Pancreas (tissue), 10 donors: ENCODE results near the gene PDILT. TPM values are rescaled to one million over a fixed set of nuclear protein-coding genes. Genes with fewer than 3 reads are reported as not detected.
A peak's percentile ranks its signal among the peaks of the same experiment; 100 is the strongest.
"Not testable (repeated sequence)": the region's sequence is repeated elsewhere in the genome, so short reads cannot be mapped to it uniquely, and the experiment has no call there.

Experiments used
- ATAC-seq, 4 donors: fragments of 200-7000 bp; cut with Tn5 transposase; one replicate each; pipeline versions ENCODE4 v1.8.0 to v1.9.1; 2020; ENCODE audit warnings: mild to moderate bottlenecking in 4 of 4, moderate library complexity in 4 of 4
- DNase-seq, 6 donors: peaks; one replicate each; pipeline ENCODE4 v3.0.0-alpha.2; 2020
- FAIRE-seq: peaks from 2 replicates; lab custom pipeline; 2012; peaks lifted over from hg19 to GRCh38; lab: Jason Lieb, UNC
- H3K27ac ChIP-seq, 4 donors: fragments of 200-600 bp; sonication (generic); 1 replicate in 3 of 4; 2 replicates in 1 of 4; pipeline versions ENCODE4 v1.5.0 to v1.8.0; 2020
- H3K27me3 ChIP-seq, 4 donors: fragments of 200-600 bp; one replicate each; pipeline ENCODE4 v1.8.0; 2021
- H3K36me3 ChIP-seq, 3 donors: fragments of 200-600 bp; sonication (generic) in 1 of 3; one replicate each; pipeline versions ENCODE4 v1.5.0 to v1.8.0; 2020 to 2021
- H3K4me1 ChIP-seq, 3 donors: fragments of 200-600 bp; one replicate each; pipeline ENCODE4 v1.8.0; 2021
- H3K4me3 ChIP-seq, 4 donors: fragments of 200-600 bp; sonication (generic) in 2 of 4; one replicate each; pipeline versions ENCODE4 v1.5.0 to v1.8.0; 2020 to 2021
- H3K9me3 ChIP-seq, 4 donors: fragments of 200-600 bp; one replicate each; pipeline ENCODE4 v1.8.0; 2021
- WGBS, 2 donors: extraction: QIAGEN DNeasy Blood & Tissue Kit; methylation state at CpG; one replicate each; pipeline ENCODE4 v1.1.7; 2013; 5-methylcytosine and 5-hydroxymethylcytosine counted together
- intact Hi-C, 3 donors: fragments of 100-400 bp; cut with DNase I; formaldehyde crosslinking; loops; one replicate each; pipeline versions ENCODE4 v1.11.1 to v1.14.2; 2022
- polyA plus RNA-seq, 2 donors: library from polyadenylated mRNA; stranded (reverse); fragments of 200-250 nt; gene quantifications; one replicate each; pipeline ENCODE4 v1.2.3, GENCODE V29; 2013
- total RNA-seq, 6 donors: library from RNA; stranded (reverse); fragmentation: NEBNext Ultra II Directional in 4 of 6; extraction: Animal tissue kit (Norgen Biotek cat#: 25700) in 4 of 6; gene quantifications; one replicate each; pipeline versions ENCODE4 v1.2.1 to v1.2.4, GENCODE V29; 2021 to 2023
- TF ChIP-seq, protein P1 (sequence below), 4 donors: fragments of 200-600 bp; sonication (generic) in 3 of 4; IDR thresholded peaks; one replicate each; pipeline versions ENCODE4 v1.5.0 to v1.8.0; 2021; ENCODE audit warnings: antibody characterized with exemption in 4 of 4
- donor health status: healthy with polysubstance abuse.
- donor health status: DM: no; HTN: no; CAD: no; lungs with moderate emphysema.
- donor health status: DM: no; HTN: no; CAD: no.
- donor health status: control.
- donor health status: control.
- donor health status: Bipolar disorder and iron deficiency.
- donor health status: DM: yes; HTN: yes; CAD: no.
- donor health status: DM: no; HTN: no; CAD: no.
- donor health status: DM: no; HTN: no; CAD: no.
- donor health status: DM: yes; HTN: yes; CAD: no.

The PDILT gene
- total and polyA plus RNA-seq, 8 donors = not detected

- ATAC-seq = peak in 2 of 4 donors; percentile 0 to 1
- Histone ChIP-seq H3K4me1 (peaks cover 0 to 7% (median 0%) of the 10 kb centered on the region in 3 donors), H3K27ac (peak overlapping the region in 3 of 4 donors; percentile 86 to 97 (median 88)), H3K36me3 (peaks cover 0 to 93% (median 40%) of the 10 kb centered on the region in 3 donors), H3K9me3 (no peaks in the 10 kb centered on the region), H3K27me3 (no peaks in the 10 kb centered on the region), H3K4me3 (peak overlapping the region in 3 of 4 donors; percentile 33 to 58 (median 45))
- TF ChIP-seq, protein P1, sequence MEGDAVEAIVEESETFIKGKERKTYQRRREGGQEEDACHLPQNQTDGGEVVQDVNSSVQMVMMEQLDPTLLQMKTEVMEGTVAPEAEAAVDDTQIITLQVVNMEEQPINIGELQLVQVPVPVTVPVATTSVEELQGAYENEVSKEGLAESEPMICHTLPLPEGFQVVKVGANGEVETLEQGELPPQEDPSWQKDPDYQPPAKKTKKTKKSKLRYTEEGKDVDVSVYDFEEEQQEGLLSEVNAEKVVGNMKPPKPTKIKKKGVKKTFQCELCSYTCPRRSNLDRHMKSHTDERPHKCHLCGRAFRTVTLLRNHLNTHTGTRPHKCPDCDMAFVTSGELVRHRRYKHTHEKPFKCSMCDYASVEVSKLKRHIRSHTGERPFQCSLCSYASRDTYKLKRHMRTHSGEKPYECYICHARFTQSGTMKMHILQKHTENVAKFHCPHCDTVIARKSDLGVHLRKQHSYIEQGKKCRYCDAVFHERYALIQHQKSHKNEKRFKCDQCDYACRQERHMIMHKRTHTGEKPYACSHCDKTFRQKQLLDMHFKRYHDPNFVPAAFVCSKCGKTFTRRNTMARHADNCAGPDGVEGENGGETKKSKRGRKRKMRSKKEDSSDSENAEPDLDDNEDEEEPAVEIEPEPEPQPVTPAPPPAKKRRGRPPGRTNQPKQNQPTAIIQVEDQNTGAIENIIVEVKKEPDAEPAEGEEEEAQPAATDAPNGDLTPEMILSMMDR (IDR thresholded peaks at IDR 0.05) = no peak
- no peak for FAIRE-seq
- intact Hi-C loops = no loop called here
- DNase-seq = peak in 3 of 6 donors; percentile 67 to 91 (median 68)
- WGBS, 2 donors = 36 to 37% methylated on average over 4 of the region's 4 CpGs
Observed at GRCh38 chr16:20322696-20323095, 81.8 kb downstream of the PDILT start.

- peak overlapping the region in 3 of 4 donors; percentile 33 to 58 (median 45) for H3K4me3 ChIP-seq
- H3K9me3 ChIP-seq = no peaks in the 10 kb centered on the region
- no peaks in the 10 kb centered on the region for H3K27me3 ChIP-seq
- WGBS, 2 donors = 49 to 72% methylated on average over 1 of the region's 1 CpG
- intact Hi-C loops = no loop called here
- TF ChIP-seq, protein P1 (IDR thresholded peaks at IDR 0.05) = no peak
- DNase-seq (peak in 3 of 6 donors; percentile 74 to 84 (median 75)), FAIRE-seq (no peak), ATAC-seq (peak; percentile 1 to 17 (median 6))
- peaks cover 0 to 97% (median 46%) of the 10 kb centered on the region in 3 donors for H3K36me3 ChIP-seq
- H3K4me1 ChIP-seq = peaks cover 0 to 7% (median 0%) of the 10 kb centered on the region in 3 donors
- H3K27ac ChIP-seq = peak overlapping the region in 3 of 4 donors; percentile 86 to 97 (median 88)
Observed at GRCh38 chr16:20321671-20322070, 82.9 kb downstream of the PDILT start.

DNA sequence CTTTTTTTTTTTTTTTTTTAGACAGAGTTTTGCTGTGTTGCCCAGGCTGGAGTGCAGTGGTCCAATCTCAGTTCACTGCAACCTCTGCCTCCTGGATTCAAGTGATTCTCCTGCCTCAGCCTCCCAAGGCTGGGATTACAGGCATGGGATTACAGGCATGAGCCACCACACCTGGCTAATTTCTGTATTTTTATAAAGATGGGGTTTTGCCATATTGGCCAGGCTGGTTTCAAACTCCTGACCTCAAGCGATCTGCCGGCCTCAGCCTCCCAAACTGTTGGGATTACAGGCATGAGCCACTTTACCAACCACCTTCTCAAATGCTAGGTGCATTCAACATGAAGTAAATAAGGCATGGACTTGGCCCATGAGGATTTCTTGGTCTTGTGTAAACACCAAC lies 83.5 kb downstream of the PDILT start:
- peak; percentile 0 to 3 (median 1) for ATAC-seq
- FAIRE-seq, H3K9me3 ChIP-seq, H3K27me3 ChIP-seq, intact Hi-C loops, H3K4me1 ChIP-seq: not testable (repeated sequence)
- H3K4me3 ChIP-seq = peak overlapping the region in 2 of 4 donors; percentile 45 to 58
- peaks cover 0 to 97% (median 46%) of the 10 kb centered on the region in 3 donors for H3K36me3 ChIP-seq
- WGBS, 2 donors = 31 to 47% methylated on average over 2 of the region's 2 CpGs
- DNase-seq = peak in 2 of 6 donors; percentile 48 to 68
- peak overlapping the region in 2 of 4 donors; percentile 86 to 97 for H3K27ac ChIP-seq

- Histone ChIP-seq H3K4me3 (peak overlapping the region in 1 of 4 donors; percentile 45), H3K27me3 (no peaks in the 10 kb centered on the region), H3K36me3 (peaks cover 0 to 97% (median 46%) of the 10 kb centered on the region in 3 donors), H3K9me3 (no peaks in the 10 kb centered on the region), H3K4me1 (peaks cover 0 to 7% (median 0%) of the 10 kb centered on the region in 3 donors), H3K27ac (peak overlapping the region in 2 of 4 donors; percentile 22 to 86)
- TF ChIP-seq, protein P1 (IDR thresholded peaks at IDR 0.05) = no peak
- DNase-seq (no peak), FAIRE-seq (no peak), ATAC-seq (peak; percentile 0 to 1 (median 0))
- intact Hi-C loops = no loop called here
Observed at GRCh38 chr16:20320592-20320991, 83.9 kb downstream of the PDILT start.

- FAIRE-seq = no peak
- TF ChIP-seq, protein P1 (IDR thresholded peaks at IDR 0.05) = no peak
- Histone ChIP-seq H3K4me1 (peaks cover 0 to 7% (median 0%) of the 10 kb centered on the region in 3 donors), H3K4me3 (peak overlapping the region in 1 of 4 donors; percentile 45), H3K36me3 (peaks cover 0 to 97% (median 44%) of the 10 kb centered on the region in 3 donors), H3K9me3 (no peaks in the 10 kb centered on the region), H3K27ac (peak overlapping the region in 2 of 4 donors; percentile 3 to 22), H3K27me3 (no peaks in the 10 kb centered on the region)
- ATAC-seq = peak; percentile 0 to 2 (median 0)
- peak in 3 of 6 donors; percentile 72 to 90 (median 78) for DNase-seq
- 42 to 56% methylated on average over 2 of the region's 2 CpGs for WGBS, 2 donors
- intact Hi-C loops = no loop called here
Observed at GRCh38 chr16:20320178-20320577, 84.4 kb downstream of the PDILT start.
